Suprapubic skin (tissue), 4 donors: ENCODE results near the gene CACNA1D. TPM values are rescaled to one million over a fixed set of nuclear protein-coding genes. Genes with fewer than 3 reads are reported as not detected.

ENCODE experiments used
- DNase-seq, 2 donors: peaks; one replicate each; pipeline ENCODE4 v3.0.0-alpha.2; 2019; ENCODE audit warnings: low spot score in 2 of 2
- H3K27ac ChIP-seq: fragments of 200-600 bp; sonication (generic); one replicate; pipeline ENCODE4 v1.5.1; 2019
- H3K27me3 ChIP-seq: fragments of 200-600 bp; sonication (generic); one replicate; pipeline ENCODE4 v1.5.1; 2019
- H3K36me3 ChIP-seq: fragments of 200-600 bp; sonication (generic); one replicate; pipeline ENCODE4 v1.5.1; 2019
- H3K4me1 ChIP-seq: fragments of 200-600 bp; sonication (generic); one replicate; pipeline ENCODE4 v1.5.1; 2019
- H3K4me3 ChIP-seq: fragments of 200-600 bp; sonication (generic); one replicate; pipeline ENCODE4 v1.5.1; 2019; ENCODE audit warnings: mild to moderate bottlenecking
- H3K9me3 ChIP-seq: fragments of 200-600 bp; sonication (generic); one replicate; pipeline ENCODE4 v1.5.1; 2019
- CTCF ChIP-seq, 2 donors: fragments of 200-600 bp in 1 of 2; fragments of 450-650 bp in 1 of 2; sonication (generic) in 1 of 2; IDR thresholded peaks; one replicate each; pipeline ENCODE4 v1.5.1; 2016 to 2019; ENCODE audit warnings: antibody characterized with exemption in 2 of 2, mild to moderate bottlenecking in 1 of 2, moderate library complexity in 1 of 2
- EP300 ChIP-seq: sonication (generic); formaldehyde crosslinking; IDR thresholded peaks from one replicate; pipeline ENCODE4 v1.6.1; 2017; ENCODE audit warnings: antibody characterized with exemption
- POLR2A ChIP-seq, 2 donors: fragments of 450-650 bp; IDR thresholded peaks; one replicate each; pipeline ENCODE4 v1.6.1; 2017; ENCODE audit warnings: antibody characterized with exemption in 2 of 2, mild to moderate bottlenecking in 2 of 2, moderate library complexity in 2 of 2
- POLR2AphosphoS5 ChIP-seq, 3 donors: sonication (generic); formaldehyde crosslinking; IDR thresholded peaks; one replicate each; pipeline ENCODE4 v1.6.1; 2017; ENCODE audit warnings: antibody characterized with exemption in 3 of 3
- WGBS: methylation state at CpG from one replicate; pipeline ENCODE4 v1.1.5; 2018; 5-methylcytosine and 5-hydroxymethylcytosine counted together
- total RNA-seq, 4 donors: library from RNA; depleted of rRNA; stranded (reverse); fragments of >200 nt; gene quantifications; one replicate each; pipeline ENCODE4 v1.1.0, GENCODE V29; 2016

The CACNA1D gene
- total RNA-seq, 4 donors from 2014 or later = 1.9 to 28.2 (median 6.3) TPM

- no peaks in the 10 kb centered on the region for H3K9me3 ChIP-seq
- DNase-seq = no peak
- no peak overlapping the region for H3K27ac ChIP-seq
- 84% methylated on average over 2 of the region's 2 CpGs for WGBS
- H3K36me3 ChIP-seq = no peaks in the 10 kb centered on the region
- TF ChIP-seq POLR2A (IDR thresholded peaks at IDR 0.05) = no peak
- no peak for TF ChIP-seq CTCF (IDR thresholded peaks at IDR 0.05)
- no peak for TF ChIP-seq POLR2AphosphoS5 (IDR thresholded peaks at IDR 0.05)
- TF ChIP-seq EP300 = no peak
- peaks cover 2% of the 10 kb centered on the region for H3K4me1 ChIP-seq
- H3K4me3 ChIP-seq = no peak overlapping the region
- peaks cover 11% of the 10 kb centered on the region for H3K27me3 ChIP-seq
Measured at GRCh38 chr3:53483821-53484220, 10.6 kb upstream of the CACNA1D start.

- WGBS = 43% methylated on average over 1 of the region's 1 CpG
- no peak overlapping the region for H3K27ac ChIP-seq
- peaks cover 4% of the 10 kb centered on the region for H3K27me3 ChIP-seq
- H3K36me3 ChIP-seq = no peaks in the 10 kb centered on the region
- no peak overlapping the region for H3K4me3 ChIP-seq
- DNase-seq = no peak
- H3K4me1 ChIP-seq = no peaks in the 10 kb centered on the region
- no peaks in the 10 kb centered on the region for H3K9me3 ChIP-seq
- TF ChIP-seq CTCF (IDR thresholded peaks at IDR 0.05) (no peak), EP300 (no peak), POLR2A (IDR thresholded peaks at IDR 0.05) (no peak), POLR2AphosphoS5 (IDR thresholded peaks at IDR 0.05) (no peak)
Measured at GRCh38 chr3:53484984-53485383, 9.4 kb upstream of the CACNA1D start.

GRCh38 chr3:53485675-53486403 lies 8.6 kb upstream of the CACNA1D start:
- H3K4me1 ChIP-seq = no peaks in the 10 kb centered on the region
- no peaks in the 10 kb centered on the region for H3K27me3 ChIP-seq
- TF ChIP-seq CTCF (IDR thresholded peaks at IDR 0.05) = no peak
- no peak overlapping the region for H3K27ac ChIP-seq
- no peaks in the 10 kb centered on the region for H3K36me3 ChIP-seq
- WGBS = 42% methylated on average over 3 of the region's 3 CpGs
- no peak overlapping the region for H3K4me3 ChIP-seq
- no peak for DNase-seq
- H3K9me3 ChIP-seq = no peaks in the 10 kb centered on the region

GRCh38 chr3:53486961-53487654 lies 7.3 kb upstream of the CACNA1D start:
- no peaks in the 10 kb centered on the region for H3K27me3 ChIP-seq
- WGBS = 88% methylated on average over 6 of the region's 6 CpGs
- DNase-seq = no peak
- H3K4me1 ChIP-seq = no peaks in the 10 kb centered on the region
- H3K27ac ChIP-seq = no peak overlapping the region
- H3K36me3 ChIP-seq = no peaks in the 10 kb centered on the region
- no peak for TF ChIP-seq POLR2A (IDR thresholded peaks at IDR 0.05)
- no peak for TF ChIP-seq EP300
- TF ChIP-seq CTCF (IDR thresholded peaks at IDR 0.05) = no peak
- TF ChIP-seq POLR2AphosphoS5 (IDR thresholded peaks at IDR 0.05) = no peak
- H3K9me3 ChIP-seq = no peaks in the 10 kb centered on the region
- no peak overlapping the region for H3K4me3 ChIP-seq

GRCh38 chr3:53489386-53489785 lies 5.0 kb upstream of the CACNA1D start:
- peaks cover 9% of the 10 kb centered on the region for H3K4me1 ChIP-seq
- TF ChIP-seq POLR2AphosphoS5 (IDR thresholded peaks at IDR 0.05) (no peak), POLR2A (IDR thresholded peaks at IDR 0.05) (no peak), CTCF (IDR thresholded peaks at IDR 0.05) (no peak), EP300 (no peak)
- DNase-seq = no peak
- 97% methylated on average over 2 of the region's 2 CpGs for WGBS
- no peaks in the 10 kb centered on the region for H3K9me3 ChIP-seq
- H3K36me3 ChIP-seq = no peaks in the 10 kb centered on the region
- peaks cover 7% of the 10 kb centered on the region for H3K27me3 ChIP-seq
- H3K27ac ChIP-seq = no peak overlapping the region
- no peak overlapping the region for H3K4me3 ChIP-seq
